Measurements from ENCODE around the gene PYY.

Gene PYY

DNA sequence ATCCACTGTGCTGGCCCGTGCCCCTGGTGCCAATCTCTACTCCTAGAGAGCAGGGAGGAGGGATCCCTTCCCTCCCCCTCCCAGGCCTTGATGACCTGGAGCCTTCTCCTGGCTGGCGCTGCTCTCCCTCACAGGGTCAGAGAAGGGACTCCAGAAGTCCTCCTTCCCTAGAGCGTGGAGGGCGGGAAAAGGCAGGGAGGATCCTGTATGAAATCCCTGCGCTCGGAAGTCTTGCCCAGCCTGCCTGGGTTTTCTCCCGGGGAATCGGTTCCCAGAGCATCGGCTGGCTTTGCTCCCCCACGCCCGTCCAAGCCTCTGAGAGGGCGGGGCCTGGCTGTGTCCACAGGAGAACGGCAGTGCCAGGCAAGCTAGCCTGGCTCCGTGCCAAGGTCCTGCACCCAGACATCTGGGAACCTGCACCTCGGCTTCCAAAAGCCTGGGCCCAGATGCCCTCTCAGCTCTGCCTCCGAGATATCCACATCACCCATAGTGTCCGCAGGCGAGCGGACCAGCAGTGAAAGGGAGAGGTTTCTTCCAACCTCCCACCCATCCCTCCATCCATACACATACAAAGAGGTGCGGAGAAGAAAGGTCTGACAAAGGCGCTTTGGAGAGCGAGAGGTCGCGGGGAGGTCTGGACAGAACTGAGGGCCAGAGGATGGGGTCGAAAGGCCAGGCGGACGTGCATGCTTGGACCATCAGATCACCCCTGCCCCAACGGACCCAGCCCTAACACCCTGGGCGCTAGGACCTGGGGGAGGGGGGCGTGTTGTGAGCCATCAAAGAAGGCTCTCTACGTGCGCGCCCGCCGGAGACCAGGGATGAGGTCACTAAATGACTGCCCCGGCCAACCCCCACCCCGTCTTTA lies 47.5 kb downstream of the PYY start:
- Histone ChIP-seq H3K4me3 (ENCODE audit: low read depth in 1 of 2, low read length in 1 of 2) (no peak overlapping the region), H3K36me3 (no peaks in the 10 kb centered on the region), H3K9me3 (no peaks in the 10 kb centered on the region), H3K27ac (no peak overlapping the region), H3K4me1 (ENCODE audit: control insufficient read depth in 1 of 2, insufficient read depth in 1 of 2, low read depth in 1 of 2, low read length in 1 of 2) (no peaks in the 10 kb centered on the region), H3K27me3 (peaks cover 92% of the 10 kb centered on the region)
- TF ChIP-seq, protein P1, sequence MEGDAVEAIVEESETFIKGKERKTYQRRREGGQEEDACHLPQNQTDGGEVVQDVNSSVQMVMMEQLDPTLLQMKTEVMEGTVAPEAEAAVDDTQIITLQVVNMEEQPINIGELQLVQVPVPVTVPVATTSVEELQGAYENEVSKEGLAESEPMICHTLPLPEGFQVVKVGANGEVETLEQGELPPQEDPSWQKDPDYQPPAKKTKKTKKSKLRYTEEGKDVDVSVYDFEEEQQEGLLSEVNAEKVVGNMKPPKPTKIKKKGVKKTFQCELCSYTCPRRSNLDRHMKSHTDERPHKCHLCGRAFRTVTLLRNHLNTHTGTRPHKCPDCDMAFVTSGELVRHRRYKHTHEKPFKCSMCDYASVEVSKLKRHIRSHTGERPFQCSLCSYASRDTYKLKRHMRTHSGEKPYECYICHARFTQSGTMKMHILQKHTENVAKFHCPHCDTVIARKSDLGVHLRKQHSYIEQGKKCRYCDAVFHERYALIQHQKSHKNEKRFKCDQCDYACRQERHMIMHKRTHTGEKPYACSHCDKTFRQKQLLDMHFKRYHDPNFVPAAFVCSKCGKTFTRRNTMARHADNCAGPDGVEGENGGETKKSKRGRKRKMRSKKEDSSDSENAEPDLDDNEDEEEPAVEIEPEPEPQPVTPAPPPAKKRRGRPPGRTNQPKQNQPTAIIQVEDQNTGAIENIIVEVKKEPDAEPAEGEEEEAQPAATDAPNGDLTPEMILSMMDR (IDR thresholded peaks at IDR 0.05), result no peak

DNA sequence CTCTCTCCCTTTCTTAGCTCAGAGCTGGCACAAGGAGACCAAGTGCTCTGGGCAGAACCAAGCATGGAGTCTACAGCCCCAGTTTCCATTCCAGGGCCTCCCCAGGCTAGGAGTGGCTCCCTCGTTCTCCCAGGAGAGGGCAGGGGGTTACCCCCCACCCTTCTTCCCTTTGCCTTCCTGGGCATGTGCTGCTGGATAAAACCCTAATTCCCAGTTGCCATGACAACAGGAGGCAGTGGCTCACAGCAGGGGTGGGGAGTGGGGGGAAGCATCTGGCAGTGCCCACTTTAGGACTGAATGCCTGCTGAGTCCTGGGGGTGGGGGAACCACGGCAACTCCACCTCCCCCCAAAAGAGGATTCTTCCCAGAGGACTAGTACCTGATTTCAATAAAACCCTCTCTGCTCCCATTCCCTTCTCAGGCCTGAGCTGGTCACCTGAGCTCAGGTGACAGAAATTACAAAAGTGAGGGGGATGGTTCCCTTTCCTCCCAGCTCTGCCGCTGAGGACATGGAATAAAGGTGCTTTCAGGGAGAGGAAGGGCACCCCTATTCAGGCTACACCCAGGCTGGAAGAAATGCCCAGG lies 48.2 kb downstream of the PYY start:
- Histone ChIP-seq H3K27me3 (peaks cover 94% of the 10 kb centered on the region), H3K9me3 (no peaks in the 10 kb centered on the region), H3K4me1 (ENCODE audit: control insufficient read depth in 1 of 2, insufficient read depth in 1 of 2, low read depth in 1 of 2, low read length in 1 of 2) (peaks cover 5 to 6% of the 10 kb centered on the region in 2 experiments), H3K4me3 (ENCODE audit: low read depth in 1 of 2, low read length in 1 of 2) (no peak overlapping the region), H3K27ac (no peak overlapping the region), H3K36me3 (no peaks in the 10 kb centered on the region)
- TF ChIP-seq, protein P1 (IDR thresholded peaks at IDR 0.05), result no peak
